ENCODE results near the gene COLEC12.

The COLEC12 gene

DNA sequence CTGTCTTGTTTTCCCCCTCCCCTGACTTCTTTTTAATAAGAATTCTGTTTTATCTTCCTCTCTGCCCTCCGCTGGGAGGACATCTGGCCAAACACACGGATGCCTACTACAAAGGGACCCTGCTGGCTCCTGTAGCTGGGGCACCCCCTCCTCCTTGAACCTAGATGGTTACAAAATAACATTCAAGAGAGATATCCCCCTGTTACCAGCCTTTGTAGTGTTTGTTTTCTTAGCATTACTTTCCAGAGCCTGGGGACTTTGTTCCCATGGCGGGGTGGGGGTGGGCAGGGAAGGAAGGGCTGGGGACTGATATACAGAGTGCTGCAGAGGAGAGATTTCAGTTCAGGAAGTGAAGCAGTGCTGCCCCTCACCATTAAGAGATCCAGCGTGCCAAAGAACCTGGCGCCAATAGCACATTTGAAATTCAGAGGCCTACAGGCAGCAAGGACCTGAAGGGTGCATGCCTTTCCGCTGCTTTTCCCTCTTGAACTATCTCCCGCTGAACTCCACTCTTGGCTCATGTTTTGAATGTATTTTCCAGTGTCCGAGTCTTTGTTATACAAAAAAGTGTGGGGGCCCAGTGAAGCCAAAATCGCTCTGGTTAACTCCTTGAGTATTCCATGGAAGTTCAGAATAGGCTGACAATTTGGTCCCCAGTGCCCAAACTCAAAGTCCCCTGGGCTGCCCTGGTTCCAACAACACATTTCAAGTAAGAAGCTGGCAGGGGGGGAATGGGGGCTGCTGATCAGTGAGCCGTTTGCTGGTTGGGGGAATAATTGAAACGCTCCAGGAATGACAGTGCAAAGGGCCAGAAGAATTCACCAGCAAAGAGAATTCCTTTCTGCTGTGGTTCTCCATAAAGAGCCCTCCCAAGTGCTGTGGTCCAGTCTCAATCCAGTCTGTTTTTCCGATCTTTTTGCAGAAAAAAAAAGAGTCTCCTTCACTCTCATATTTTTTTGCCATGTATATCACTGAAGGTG lies 137.9 kb downstream of the COLEC12 start:
- no peak for DNase-seq (ENCODE audit: low read depth in 2 of 2)

GRCh38 chr18:361941-362310 lies 138.6 kb downstream of the COLEC12 start:
- DNase-seq (ENCODE audit: low read depth in 2 of 2) = no peak

- no peak for DNase-seq (ENCODE audit: low read depth in 2 of 2)
These were observed 139.3 kb downstream of the COLEC12 start for GRCh38 chr18:361100-361732.

GRCh38 chr18:360676-361075 lies 139.8 kb downstream of the COLEC12 start:
- DNase-seq (ENCODE audit: low read depth in 2 of 2) = no peak

GRCh38 chr18:356778-357177 lies 143.7 kb downstream of the COLEC12 start:
- no peak for DNase-seq (ENCODE audit: low read depth in 2 of 2)

- no peak for DNase-seq (ENCODE audit: low read depth in 2 of 2)
These were observed 144.8 kb downstream of the COLEC12 start for GRCh38 chr18:355678-356077.

GRCh38 chr18:354471-354870 lies 146.0 kb downstream of the COLEC12 start:
- no peak for DNase-seq (ENCODE audit: low read depth in 2 of 2)

DNA sequence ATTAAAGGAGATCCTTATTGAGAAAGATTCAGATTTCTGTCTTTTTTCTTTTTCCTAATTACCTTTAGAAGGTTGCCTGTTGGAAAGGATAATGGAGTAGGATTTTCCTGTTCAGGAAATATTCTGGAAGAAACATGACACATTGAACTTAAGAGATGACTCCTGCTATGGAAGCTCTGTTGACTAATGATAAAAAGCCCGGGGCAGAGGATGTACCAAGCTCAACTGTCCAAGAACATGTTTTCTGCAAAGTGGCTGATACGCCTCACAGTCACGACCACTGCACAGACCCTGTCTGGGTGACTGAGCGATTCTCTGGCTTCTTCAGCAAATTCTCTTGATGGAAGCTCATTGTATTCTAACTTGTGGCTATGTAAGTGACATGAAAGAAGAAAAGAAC lies 146.5 kb downstream of the COLEC12 start:
- DNase-seq (ENCODE audit: low read depth in 2 of 2) = no peak

GRCh38 chr18:352438-352837 lies 148.1 kb downstream of the COLEC12 start:
- no peak for DNase-seq (ENCODE audit: low read depth in 2 of 2)

- no peak for DNase-seq (ENCODE audit: low read depth in 2 of 2)
These were observed 149.4 kb downstream of the COLEC12 start for GRCh38 chr18:350953-351572.

DNA sequence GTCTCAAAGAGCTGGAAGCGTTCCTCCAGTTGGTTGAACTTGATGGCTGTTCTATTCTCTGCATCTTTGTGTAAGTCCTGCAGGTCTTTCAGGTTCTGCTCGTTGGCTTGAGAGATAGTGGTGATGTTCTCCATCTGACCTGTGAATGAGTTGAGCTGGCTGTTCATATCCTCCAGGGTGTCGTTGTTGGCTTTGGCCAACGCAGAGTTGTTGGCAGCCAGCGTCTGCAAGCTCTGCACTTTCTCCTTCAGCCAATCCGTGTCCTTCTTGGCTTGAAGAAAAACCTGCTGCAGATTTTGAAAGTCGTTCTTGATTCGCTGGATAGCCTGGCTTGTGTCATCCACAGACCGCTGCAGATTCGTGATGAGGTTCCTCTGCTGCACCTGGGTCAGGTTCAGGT lies 153.9 kb downstream of the COLEC12 start:
- no peak for DNase-seq (ENCODE audit: low read depth in 2 of 2)

DNA sequence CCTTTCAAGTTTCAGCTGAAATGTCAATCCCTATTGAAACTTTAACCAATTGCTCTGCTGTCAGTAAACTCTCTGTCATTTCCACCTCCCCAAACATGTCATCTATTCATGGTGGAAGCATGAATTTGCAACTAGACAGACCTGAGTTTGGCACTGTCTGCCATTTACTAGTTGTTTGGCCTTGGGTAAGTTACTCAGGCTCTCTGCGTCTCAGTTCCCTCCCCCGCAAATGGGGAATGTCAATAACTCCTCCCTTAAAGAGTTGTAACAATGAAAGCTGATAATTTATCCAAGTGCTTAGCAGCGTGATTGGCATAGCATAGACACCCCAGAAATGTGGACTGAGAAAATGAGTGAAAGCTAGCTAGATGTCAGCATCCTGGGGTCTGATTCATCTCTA lies 159.4 kb downstream of the COLEC12 start:
- no peak for DNase-seq (ENCODE audit: low read depth in 2 of 2)

DNA sequence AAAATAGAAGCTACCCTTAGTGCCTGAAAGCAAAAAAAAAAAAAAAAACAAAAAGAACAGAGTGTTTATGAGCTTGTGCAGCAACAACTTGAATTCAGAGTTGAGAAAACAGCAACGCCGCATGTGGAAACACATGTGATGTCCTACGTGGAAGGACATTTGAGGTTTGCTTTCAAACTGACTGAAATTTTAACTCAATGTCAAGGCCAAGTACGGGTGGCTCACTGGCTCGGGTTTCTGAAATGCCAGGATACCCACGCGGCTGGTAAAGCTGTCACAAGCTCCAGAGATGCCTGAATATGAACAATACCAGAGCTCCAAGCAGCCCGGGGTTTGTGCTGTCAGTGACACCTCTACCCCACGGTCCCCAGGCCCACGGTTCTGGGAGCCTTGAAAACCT lies 160.5 kb downstream of the COLEC12 start:
- no peak for DNase-seq (ENCODE audit: low read depth in 2 of 2)

- no peak for DNase-seq (ENCODE audit: low read depth in 2 of 2)
These were observed 161.3 kb downstream of the COLEC12 start for GRCh38 chr18:339200-339599.

DNA sequence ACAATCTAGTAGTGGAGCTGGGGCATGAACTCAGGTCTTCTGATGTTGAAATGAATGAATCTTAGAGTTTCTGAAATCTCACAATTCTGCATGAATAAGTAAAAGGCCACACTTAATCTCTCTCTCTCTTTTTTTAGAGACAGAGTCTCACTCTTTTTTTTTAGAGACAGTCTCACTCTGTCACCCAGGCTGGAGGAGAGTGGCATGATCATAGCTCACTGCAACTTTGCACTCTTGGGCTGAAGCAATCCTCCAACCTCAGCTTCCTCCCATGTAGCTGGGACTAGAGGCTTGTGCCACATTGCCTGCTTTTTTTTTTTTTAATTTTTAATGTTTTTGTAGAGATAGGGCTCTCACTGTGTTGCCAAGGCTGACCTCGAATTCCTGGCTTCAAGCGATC lies 163.8 kb downstream of the COLEC12 start:
- DNase-seq (ENCODE audit: low read depth in 2 of 2) = no peak

- DNase-seq (ENCODE audit: low read depth in 2 of 2) = no peak
These were observed 164.8 kb downstream of the COLEC12 start for GRCh38 chr18:335733-336132.

DNA sequence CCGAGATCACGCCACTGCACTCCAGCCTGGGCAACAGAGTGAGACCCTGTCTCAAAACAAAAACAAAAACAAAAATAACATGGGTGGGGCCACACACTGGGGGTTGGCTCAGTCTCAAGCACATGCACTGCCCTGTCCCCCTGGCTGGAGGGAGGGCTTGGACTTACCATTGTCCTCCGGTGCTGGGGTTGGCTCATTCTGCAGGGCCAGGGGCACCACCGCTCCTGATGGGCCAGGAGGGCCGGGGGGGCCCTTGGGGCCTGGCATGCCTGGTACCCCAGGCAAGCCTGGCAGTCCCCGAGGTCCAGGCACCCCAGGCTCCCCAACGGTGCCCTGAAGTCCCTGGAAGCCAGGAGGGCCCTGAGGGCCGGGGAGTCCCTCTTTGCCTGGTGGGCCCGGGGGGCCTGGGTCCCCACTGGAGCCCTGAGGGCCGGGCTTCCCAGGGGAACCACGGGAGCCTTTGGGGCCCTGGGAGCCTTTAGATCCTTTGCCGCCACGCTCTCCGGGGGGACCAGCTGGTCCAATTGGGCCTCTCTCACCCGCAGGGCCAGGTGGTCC lies 165.8 kb downstream of the COLEC12 start:
- DNase-seq (ENCODE audit: low read depth in 2 of 2) = no peak

DNA sequence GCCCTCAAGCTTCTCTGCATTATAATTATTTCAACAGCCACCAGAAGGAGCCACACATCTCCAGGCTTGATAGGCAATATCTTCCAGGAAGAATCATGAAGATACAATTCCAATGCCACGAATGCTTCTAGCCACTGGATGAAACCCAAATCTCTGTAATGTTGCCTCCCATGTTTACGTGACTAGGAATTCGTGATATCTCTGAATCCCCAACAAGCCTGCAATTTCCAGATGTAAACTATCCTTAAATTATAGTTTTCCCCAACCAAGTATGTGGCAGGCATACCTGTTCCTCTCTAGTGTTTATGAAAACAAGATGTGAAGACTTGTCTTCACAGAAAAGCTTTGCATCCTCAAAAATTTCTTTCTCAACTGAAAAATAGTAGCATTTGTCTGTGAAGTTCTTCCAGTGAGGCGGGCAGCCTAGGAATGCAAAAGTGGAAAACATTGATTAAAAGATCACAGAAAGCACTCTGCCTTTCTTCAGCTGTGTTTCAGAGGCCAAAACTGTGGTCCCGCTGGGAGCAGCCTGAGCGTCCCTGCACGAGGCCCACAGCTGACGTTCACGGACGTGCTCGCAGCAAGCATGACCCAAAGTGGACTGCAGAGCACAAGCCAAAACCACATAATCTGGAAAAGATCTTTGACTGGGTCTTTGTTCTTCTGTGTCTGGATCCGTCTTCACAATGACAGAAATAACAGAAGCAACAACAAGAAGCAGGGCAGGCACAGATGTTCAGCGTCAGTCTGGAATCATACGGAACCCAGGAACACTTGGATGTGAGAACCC lies 167.6 kb downstream of the COLEC12 start:
- no peak for DNase-seq (ENCODE audit: low read depth in 2 of 2)

DNA sequence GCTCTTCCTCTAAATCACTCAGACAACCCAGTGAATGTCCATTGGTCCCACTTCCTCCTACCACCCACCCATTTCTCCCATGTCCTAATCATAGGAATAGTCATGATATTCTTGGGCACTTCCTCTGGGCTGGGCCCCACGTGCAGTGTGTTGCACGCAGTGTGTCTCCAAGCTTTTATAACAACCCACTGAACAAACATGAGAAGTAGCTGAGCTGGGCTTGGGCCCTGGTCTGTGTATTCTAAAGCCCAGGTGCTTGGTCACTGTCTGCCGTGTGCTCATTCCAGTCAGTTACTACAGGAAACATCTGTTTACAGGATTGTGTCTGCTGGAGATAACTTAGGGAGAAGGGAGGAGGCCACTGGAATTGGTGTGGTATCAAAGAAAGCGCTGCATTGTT lies 168.5 kb downstream of the COLEC12 start:
- no peak for DNase-seq (ENCODE audit: low read depth in 2 of 2)

DNA sequence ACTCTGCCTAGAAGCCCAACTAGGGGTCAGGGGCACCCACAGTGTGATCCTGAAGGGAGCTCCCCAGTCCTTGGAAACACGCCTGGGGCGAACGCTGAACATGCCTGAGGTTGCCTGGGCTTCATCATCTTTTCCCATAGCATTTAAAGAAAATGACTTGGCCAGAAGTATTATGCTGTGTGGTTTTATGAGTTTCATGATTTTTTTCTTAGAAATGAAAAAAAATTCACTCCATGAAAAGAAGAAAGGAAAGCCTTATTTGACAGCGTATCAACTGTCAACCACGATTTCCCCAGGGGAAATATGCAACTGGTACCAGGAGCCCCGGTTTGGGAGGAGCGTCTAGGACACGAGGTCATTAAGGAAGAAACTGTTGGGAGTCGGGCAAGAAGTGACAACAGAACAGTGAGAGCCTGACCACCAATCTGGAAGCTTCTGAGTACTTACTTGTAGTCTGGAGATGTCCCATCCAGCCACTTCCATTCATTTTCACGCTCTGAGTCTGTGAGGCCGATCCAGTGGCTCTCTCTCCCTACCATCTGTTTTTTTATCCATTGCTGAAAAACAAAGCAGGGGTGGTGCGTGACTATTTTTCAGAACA lies 169.2 kb downstream of the COLEC12 start:
- no peak for DNase-seq (ENCODE audit: low read depth in 2 of 2)

- DNase-seq (ENCODE audit: low read depth in 2 of 2) = no peak
These were observed 171.6 kb downstream of the COLEC12 start for GRCh38 chr18:328928-329327.

Measured in activated CD4-positive, alpha-beta T cell treated with anti-CD3 and anti-CD28 coated beads for 24 hours (primary cell).